ENCODE data around the gene OR5AP2.
A peak's percentile ranks its signal among the peaks of the same experiment; 100 is the strongest.
"Not testable (repeated sequence)": the region's sequence is repeated elsewhere in the genome, so short reads cannot be mapped to it uniquely, and the experiment has no call there.

The OR5AP2 gene

DNA sequence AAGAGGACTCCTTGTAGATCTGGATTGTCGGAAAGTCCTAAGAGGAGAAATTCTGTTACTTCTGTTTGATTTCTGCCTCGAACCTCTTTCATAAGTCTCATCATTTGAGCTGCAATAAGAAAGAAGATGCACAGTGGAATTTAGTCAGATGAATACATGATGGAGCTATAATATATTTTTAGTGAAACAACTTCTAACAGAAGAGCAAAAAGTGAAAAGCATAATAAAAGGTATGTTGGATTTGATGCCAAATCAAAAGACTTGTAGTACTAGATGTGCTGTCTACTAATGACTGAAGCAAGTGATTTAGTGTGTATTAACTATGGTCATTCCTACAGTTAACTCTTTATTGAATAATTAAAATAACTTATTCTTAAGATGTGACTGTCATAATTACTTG is at the start of gene OR5AP2:
TSS of gene OR5AP2 (minus strand) at position 101 of the 400 bp plus-strand sequence. CDS start at position 101, 0 bp downstream.
- DNase-seq: no peak

DNA sequence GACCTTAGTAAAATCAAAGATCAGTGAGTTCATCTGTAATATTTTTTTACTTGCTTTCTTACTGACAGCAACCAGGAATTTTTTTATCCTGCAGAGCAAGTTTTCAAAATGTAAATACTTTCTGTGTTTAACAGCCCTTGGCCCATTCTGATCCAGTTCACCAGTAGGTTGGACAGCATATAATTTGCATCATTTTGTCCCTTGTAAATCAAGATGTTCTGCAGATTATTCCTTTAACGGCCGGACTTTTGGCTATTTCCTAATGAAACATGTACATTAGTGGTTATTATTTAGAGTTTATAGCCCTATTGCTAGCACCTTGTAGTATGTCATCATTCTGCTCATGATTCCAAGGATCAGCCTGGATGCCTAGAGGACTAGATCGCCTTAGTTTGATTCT is 48.9 kb upstream of the OR5AP2 start:
- not testable (repeated sequence) for DNase-seq

DNA sequence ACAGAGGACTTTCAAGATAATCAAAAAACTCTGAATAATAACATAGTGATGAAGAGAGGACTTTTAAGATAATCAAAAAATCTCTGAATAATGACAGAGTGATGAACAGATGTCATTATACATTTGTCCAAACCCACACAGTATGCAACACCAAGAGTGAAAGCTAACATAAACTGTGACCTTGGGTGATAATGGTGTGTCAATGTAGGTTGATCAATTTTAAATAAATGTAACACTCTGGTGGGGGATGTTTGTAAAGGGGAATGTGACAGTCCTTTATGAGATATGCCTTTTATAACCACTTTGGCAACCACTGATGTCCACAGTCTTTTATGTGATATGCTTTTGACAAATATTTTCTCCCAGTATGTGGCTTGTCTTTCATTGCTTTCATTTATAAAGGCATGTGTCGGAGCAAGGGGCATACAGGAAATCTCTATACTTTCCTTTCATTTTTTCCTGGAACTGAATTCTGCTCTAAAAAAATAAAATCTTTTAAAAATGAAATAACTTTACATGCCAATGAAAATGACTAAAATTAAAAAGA is 46.4 kb upstream of the OR5AP2 start:
- no peak for DNase-seq

DNA sequence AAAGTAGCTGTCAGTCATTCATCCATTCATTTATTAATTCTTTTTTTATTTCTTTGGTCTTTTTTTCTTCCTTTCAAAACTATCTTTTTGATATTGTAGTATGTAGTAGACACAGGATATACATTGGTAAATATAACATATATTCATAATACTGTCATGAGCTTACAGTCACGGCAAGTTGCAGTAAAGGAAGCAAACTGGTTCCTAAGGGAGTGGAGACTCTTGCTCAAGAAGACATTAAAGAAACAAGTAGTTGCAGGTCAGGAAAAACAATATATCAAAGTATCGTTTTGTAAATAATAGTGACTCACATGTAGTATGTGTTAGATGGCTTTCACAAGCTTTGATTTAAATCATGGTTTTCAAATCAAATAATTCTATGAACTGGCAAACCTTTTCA is 28.7 kb upstream of the OR5AP2 start:
- DNase-seq: no peak

DNA sequence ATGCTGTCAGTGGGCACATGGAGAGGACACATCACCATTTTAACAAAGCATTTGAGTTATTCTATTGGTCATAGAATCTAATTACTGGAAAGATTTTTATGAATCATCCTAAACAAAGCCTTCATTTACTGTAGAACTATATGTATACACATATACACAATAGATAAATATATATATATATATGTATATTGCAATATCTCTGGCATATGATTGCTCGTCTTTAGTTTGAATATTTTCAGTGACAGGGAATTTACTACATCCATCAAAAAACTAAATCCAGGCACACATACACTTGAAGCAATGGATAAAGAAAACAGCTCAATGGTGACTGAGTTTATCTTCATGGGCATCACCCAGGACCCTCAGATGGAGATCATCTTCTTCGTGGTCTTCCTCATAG is 21.1 kb upstream of the OR5AP2 start, which contains the start of gene OR5AR1:
TSS of gene OR5AR1 (plus strand) at position 301 of the 400 bp plus-strand sequence. CDS start at position 301, 0 bp downstream.
- no peak for DNase-seq

DNA sequence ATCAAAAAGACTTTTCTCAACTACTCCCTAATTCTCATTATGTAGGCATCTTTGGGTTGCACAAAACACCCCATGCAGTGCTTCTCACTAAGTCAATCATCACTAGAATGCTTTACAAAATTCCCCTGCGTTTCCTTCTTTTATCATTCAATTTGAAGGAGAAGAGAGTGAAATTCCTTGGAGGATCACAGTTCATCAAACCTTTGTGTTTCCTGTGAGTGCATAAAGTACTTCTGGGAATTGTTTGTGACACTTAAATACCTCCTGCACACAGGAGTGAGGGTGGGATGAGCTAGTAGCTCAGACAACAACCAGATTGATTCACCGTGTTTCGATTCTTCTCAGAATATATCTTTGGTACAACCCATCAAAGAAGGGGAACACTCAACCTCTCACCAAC is 17.5 kb upstream of the OR5AP2 start:
- DNase-seq: no peak

DNA sequence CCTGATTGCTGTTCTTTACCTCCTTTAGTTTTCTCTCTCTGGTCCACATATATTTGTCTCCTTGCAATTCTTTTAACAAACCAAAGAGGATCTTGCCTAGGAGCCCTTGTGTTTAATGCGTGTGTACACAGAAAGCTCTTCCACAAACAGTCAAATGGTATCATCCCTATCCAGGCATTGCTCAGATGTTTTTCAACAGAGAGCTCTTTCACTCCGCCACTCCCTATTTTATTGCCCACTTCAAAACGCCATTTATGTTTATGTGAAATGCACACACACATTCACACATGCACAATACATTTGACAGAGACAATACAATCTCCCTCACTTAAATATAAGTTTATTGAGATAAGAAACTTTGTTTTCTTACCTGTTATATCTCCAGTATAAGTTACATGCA is 4.7 kb downstream of the OR5AP2 start:
- no peak for DNase-seq

DNA sequence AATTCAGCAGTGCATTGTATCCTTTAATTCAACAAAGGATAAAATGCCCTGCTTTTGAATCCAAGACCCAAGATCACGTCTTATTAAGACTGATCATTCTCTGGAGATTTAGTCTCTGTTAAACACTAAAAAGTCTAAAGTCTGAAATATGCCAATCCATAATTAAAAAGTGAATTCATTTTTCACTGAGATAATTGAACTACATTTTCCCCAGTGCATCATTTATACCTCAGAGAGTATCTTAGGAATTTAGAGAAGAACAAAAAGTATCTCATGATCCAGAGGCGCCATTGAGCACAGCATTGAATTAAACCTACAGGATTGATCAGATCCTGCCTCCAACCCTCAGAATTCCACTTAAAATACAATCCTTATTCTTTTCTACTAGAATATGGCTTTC is 5.4 kb downstream of the OR5AP2 start:
- no peak for DNase-seq

DNA sequence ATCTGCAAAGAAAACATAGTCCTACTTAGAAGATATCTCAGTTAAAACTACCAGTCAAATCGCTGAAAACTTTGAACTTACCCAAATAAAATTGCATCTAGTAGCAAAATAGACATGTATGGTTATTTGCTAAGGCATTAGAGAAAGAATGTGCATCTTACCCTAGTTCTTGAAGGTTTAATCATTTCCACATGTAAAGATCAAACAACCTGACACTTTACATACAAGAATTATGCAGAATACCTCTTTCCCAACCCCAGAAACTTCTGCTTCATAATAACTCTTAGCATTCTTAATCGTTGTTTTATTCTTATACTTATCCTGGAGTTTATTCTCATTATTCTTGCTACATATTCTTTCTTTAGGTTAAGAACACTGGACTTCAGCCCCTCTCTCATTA is 9.9 kb downstream of the OR5AP2 start:
- no peak for DNase-seq

DNA sequence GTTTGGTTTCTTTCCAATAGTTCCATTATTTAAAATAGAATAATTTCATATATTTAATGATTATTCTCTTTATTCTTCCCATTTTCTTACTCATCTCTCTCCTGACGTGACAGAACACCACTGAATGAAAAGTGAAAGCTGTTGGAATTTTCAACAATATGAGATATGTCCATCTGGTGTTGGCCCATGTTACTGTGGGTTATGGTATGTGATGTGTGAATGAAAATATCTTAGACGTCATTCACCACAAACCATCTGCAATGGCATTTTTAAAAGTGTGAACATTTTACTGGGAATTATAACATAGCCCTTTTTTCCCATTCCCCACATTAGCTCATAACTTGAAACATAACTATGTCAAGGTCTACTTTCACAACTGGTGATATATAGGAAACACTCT is 16.3 kb downstream of the OR5AP2 start:
- DNase-seq: no peak

DNA sequence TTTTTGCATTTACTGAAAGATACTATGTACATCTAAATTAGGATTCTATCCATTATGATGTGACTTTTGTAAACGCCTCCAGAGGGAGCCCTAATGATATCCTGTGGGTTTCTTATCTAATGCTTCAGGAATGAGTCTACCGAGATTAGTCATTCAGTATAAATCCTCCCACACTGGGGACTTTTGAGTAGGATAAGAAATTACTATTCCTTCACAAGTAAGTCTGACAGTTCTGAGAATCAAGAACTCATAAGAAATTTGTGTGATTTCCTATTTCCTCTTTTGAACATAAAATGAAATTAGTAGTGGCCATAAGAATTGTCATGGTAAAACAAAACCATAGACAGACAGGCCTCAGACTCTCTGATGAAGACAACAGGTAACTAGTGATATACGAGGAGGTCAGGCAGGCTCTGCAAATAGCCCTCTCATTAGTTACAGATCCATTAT is 17.6 kb downstream of the OR5AP2 start:
- DNase-seq: peak; percentile 49

DNA sequence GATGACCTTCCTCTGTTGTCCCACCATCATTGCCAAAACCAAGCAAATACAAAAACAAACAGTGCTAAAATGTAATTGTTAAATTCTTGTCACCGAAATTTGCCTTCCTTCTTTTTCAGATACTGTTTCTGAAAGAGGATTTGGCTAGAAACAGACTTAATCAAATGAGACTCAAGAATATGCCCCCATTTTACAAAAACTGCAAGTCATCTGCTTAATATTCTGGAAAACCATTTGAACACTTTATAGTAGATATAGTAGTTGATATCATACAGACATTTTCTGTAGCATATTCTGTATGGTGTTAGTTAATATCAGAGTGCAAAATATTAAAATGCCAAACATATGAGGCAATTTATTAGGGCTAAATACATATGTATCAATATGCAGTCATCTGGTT is 31.1 kb downstream of the OR5AP2 start:
- DNase-seq: no peak

DNA sequence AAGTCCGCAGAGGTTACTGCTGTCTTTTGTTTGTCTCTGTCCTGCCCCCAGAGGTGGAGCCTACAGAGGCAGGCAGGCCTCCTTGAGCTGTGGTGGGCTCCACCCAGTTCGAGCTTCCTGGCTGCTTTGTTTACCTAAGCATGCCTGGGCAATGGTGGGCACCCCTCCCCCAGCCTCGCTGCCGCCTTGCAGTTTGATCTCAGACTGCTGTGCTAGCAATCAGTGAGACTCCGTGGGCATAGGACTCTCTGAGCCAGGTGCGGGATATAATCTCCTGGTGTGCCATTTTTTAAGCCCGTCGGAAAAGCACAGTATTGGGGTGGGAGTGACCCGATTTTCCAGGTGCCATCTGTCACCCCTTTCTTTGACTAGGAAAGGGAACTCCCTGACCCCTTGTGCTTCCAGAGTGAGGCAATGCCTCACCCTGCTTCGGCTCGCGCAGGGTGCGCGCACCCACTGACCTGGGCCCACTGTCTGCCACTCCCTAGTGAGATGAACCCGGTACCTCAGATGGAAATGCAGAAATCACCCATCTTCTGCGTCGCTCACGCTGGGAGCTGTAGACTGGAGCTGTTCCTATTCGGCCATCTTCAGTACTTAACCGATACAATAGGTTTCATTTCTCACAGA is 50.0 kb downstream of the OR5AP2 start:
- not testable (repeated sequence) for DNase-seq
